Measurements from ENCODE around the gene ALKBH3.

ALKBH3 gene

GRCh38 chr11:43874078-43874477 is 6.6 kb upstream of the ALKBH3 start:
- in situ Hi-C loops (cut with MboI; ENCODE audit: low sequenced_read_pairs, unreplicated experiment): no loop called here
- no peak for TF ChIP-seq CTCF (IDR thresholded peaks at IDR 0.05; ENCODE audit: borderline replicate concordance, control extremely low read depth, extremely low read depth, insufficient read depth, missing control alignments)
- DNase-seq (ENCODE audit: low spot score): no peak

GRCh38 chr11:43874738-43875137 is 5.9 kb upstream of the ALKBH3 start:
- in situ Hi-C loops (cut with MboI; ENCODE audit: low sequenced_read_pairs, unreplicated experiment): no loop called here
- no peak for TF ChIP-seq CTCF (IDR thresholded peaks at IDR 0.05; ENCODE audit: borderline replicate concordance, control extremely low read depth, extremely low read depth, insufficient read depth, missing control alignments)
- DNase-seq (ENCODE audit: low spot score): no peak

- in situ Hi-C loops (cut with MboI; ENCODE audit: low sequenced_read_pairs, unreplicated experiment): no loop called here
- no peak for TF ChIP-seq CTCF (IDR thresholded peaks at IDR 0.05; ENCODE audit: borderline replicate concordance, control extremely low read depth, extremely low read depth, insufficient read depth, missing control alignments)
- DNase-seq (ENCODE audit: low spot score): no peak
These were observed 617 bp upstream of the ALKBH3 start for GRCh38 chr11:43879789-43880639.

GRCh38 chr11:43892851-43893250 is 12.2 kb downstream of the ALKBH3 start:
- in situ Hi-C loops (cut with MboI; ENCODE audit: low sequenced_read_pairs, unreplicated experiment): no loop called here
- TF ChIP-seq CTCF (IDR thresholded peaks at IDR 0.05; ENCODE audit: borderline replicate concordance, control extremely low read depth, extremely low read depth, insufficient read depth, missing control alignments): no peak
- no peak for DNase-seq (ENCODE audit: low spot score)

GRCh38 chr11:43894546-43894945 is 13.9 kb downstream of the ALKBH3 start:
- in situ Hi-C loops (cut with MboI; ENCODE audit: low sequenced_read_pairs, unreplicated experiment): no loop called here
- no peak for DNase-seq (ENCODE audit: low spot score)

GRCh38 chr11:43895601-43896000 is 15.0 kb downstream of the ALKBH3 start:
- no peak for DNase-seq (ENCODE audit: low spot score)
- TF ChIP-seq CTCF (IDR thresholded peaks at IDR 0.05; ENCODE audit: borderline replicate concordance, control extremely low read depth, extremely low read depth, insufficient read depth, missing control alignments): no peak
- in situ Hi-C loops (cut with MboI; ENCODE audit: low sequenced_read_pairs, unreplicated experiment): no loop called here

More at GRCh38 chr11:43894546-43894945, 13.9 kb downstream of the ALKBH3 start:
- TF ChIP-seq CTCF (IDR thresholded peaks at IDR 0.05; ENCODE audit: borderline replicate concordance, control extremely low read depth, extremely low read depth, insufficient read depth, missing control alignments): no peak
